Small intestine (tissue), 7 donors: ENCODE data around the gene CPEB4. TPM values are rescaled to one million over a fixed set of nuclear protein-coding genes. Genes with fewer than 3 reads are reported as not detected.

Experiments
- DNase-seq, 2 donors: peaks; one replicate each; pipeline versions ENCODE4 v3.0.0 to v3.0.0-alpha.2; 2013
- FAIRE-seq: peaks from 2 replicates; lab custom pipeline; 2012; peaks lifted over from hg19 to GRCh38; lab: Jason Lieb, UNC
- H3K27ac ChIP-seq, 3 donors: one replicate each; pipeline ENCODE4 v1.5.1; 2013; ENCODE audit warnings: low read length in 2 of 3, mild to moderate bottlenecking in 2 of 3, control low read depth in 1 of 3, inconsistent platforms in 1 of 3, low read depth in 1 of 3, moderate library complexity in 1 of 3
- H3K27me3 ChIP-seq, 3 donors: one replicate each; pipeline ENCODE4 v1.6.1; 2013; ENCODE audit warnings: low read length in 3 of 3, inconsistent platforms in 1 of 3; ENCODE audit not compliant: control insufficient read depth in 3 of 3, insufficient read depth in 3 of 3
- H3K36me3 ChIP-seq, 3 donors: one replicate each; pipeline ENCODE4 v1.6.1; 2013; ENCODE audit warnings: low read length in 3 of 3, inconsistent platforms in 1 of 3, low read depth in 1 of 3, mild to moderate bottlenecking in 1 of 3, moderate library complexity in 1 of 3; ENCODE audit not compliant: control insufficient read depth in 3 of 3, insufficient read depth in 2 of 3
- H3K4me1 ChIP-seq, 3 donors: one replicate each; pipeline ENCODE4 v1.6.1; 2013; ENCODE audit warnings: low read length in 2 of 3, inconsistent platforms in 1 of 3, low read depth in 1 of 3, mild to moderate bottlenecking in 1 of 3, moderate library complexity in 1 of 3; ENCODE audit not compliant: control insufficient read depth in 3 of 3, insufficient read depth in 2 of 3
- H3K4me3 ChIP-seq, 3 donors: one replicate each; pipeline ENCODE4 v1.5.1; 2013; ENCODE audit warnings: low read length in 3 of 3, control low read depth in 1 of 3, inconsistent platforms in 1 of 3, low read depth in 1 of 3, mild to moderate bottlenecking in 1 of 3, moderate library complexity in 1 of 3
- H3K9me3 ChIP-seq, 2 donors: one replicate each; pipeline ENCODE4 v1.6.1; 2013; ENCODE audit warnings: low read depth in 1 of 2, low read length in 1 of 2; ENCODE audit not compliant: control insufficient read depth in 2 of 2, insufficient read depth in 1 of 2
- WGBS, 3 donors: extraction: QIAGEN DNeasy Blood & Tissue Kit; methylation state at CpG; one replicate each; pipeline ENCODE4 v1.1.7; 2013; 5-methylcytosine and 5-hydroxymethylcytosine counted together
- polyA plus RNA-seq, 4 donors: library from polyadenylated mRNA; stranded (reverse) in 3 of 4; unstranded in 1 of 4; fragments of 200-250 nt in 3 of 4; fragments of 120-200 nt in 1 of 4; gene quantifications; one replicate each; pipeline versions ENCODE4 v1.2.1 to v1.2.3, GENCODE V29; 2013
- donor health status: healthy with polysubstance abuse.
- donor health status: control.
- donor health status: control.
- donor health status: Bipolar disorder and iron deficiency.
- donor health status: healthy.

The CPEB4 gene
- polyA plus RNA-seq, 4 donors, result 7.8 to 55.0 (median 13.0) TPM

DNA sequence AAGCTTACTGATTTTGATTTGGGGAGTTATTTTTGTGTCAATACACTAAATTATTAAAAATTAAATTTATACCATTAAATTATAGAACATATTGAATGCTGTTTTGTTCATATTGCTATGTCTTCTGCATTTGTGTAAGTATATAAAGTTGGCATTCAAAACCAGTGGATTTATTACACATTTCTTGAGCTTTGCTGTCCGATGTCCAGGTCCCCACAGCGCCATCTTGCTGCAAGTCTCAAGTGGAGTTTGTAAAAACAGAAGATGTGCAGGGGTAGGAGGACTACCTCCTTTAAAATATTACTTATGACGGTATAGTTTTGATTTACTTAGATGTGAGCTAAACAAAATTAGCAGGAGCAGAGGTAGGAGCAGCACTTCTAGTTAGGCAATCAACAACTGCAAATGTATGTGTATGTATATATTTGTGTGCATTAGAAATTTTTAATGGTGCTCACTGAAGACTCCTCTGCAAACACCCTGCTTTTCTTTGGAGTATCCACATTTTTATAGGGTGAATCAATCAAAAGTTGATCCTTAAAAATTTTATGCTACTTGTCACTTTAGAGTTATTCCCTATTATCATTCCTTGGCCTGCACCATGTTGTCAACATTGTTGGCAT is 37.4 kb downstream of the CPEB4 start:
- Histone ChIP-seq H3K4me3 (no peak overlapping the region), H3K27me3 (no peaks in the 10 kb centered on the region), H3K4me1 (peaks cover 0 to 17% (median 0%) of the 10 kb centered on the region in 3 donors), H3K9me3 (no peaks in the 10 kb centered on the region), H3K36me3 (peaks cover 2 to 14% (median 2%) of the 10 kb centered on the region in 3 donors), H3K27ac (no peak overlapping the region)
- FAIRE-seq, result no peak
- 34 to 47% (median 36%) methylated on average over 3 of the region's 3 CpGs for WGBS, 3 donors
- DNase-seq, result peak; percentile 36 to 38

GRCh38 chr5:173926359-173926758 is 38.2 kb downstream of the CPEB4 start:
- DNase-seq, result no peak
- H3K27me3 ChIP-seq, result no peaks in the 10 kb centered on the region
- peaks cover 0 to 14% (median 2%) of the 10 kb centered on the region in 3 donors for H3K4me1 ChIP-seq
- 78 to 88% (median 85%) methylated on average over 2 of the region's 2 CpGs for WGBS, 3 donors
- peaks cover 2 to 13% (median 2%) of the 10 kb centered on the region in 3 donors for H3K36me3 ChIP-seq
- H3K27ac ChIP-seq, result no peak overlapping the region
- H3K9me3 ChIP-seq, result no peaks in the 10 kb centered on the region
- H3K4me3 ChIP-seq, result no peak overlapping the region
- FAIRE-seq, result no peak

DNA sequence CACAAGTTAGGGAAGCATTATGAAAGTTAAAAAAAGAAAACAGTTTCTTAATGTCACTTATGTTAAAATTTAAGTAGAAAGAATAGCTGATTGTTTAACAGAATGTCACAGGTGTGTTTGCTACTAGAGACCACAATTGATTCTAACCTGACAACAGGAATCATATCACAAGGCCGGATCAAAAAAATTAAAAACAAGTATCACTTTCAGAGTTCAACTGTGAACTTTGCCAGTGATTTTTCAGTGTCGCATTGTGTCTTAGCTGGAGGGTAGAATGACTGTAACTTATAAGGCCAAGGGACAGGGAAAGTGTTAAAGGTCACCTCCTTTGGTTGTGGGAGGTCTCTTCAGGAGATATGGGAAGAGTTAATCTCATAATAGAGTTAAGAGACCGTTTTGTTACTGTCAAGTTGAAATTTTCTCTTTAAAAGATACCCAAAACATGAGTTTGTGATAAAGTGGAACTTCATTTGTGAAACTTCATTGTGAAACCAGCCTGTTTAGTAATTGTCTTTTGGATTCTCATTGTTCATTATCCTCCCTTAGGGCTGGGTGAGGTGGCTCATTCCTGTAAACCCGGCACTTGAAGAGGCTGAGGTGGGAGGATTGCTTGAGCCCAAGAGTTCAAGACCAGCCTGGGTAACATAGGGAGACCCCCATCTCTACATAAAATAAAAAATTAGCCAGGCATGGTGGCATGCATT is 40.9 kb downstream of the CPEB4 start:
- Histone ChIP-seq H3K4me1 (peaks cover 2 to 28% (median 3%) of the 10 kb centered on the region in 3 donors), H3K27ac (peak overlapping the region in 1 of 3 donors; percentile 34)
- no peak for FAIRE-seq

DNA sequence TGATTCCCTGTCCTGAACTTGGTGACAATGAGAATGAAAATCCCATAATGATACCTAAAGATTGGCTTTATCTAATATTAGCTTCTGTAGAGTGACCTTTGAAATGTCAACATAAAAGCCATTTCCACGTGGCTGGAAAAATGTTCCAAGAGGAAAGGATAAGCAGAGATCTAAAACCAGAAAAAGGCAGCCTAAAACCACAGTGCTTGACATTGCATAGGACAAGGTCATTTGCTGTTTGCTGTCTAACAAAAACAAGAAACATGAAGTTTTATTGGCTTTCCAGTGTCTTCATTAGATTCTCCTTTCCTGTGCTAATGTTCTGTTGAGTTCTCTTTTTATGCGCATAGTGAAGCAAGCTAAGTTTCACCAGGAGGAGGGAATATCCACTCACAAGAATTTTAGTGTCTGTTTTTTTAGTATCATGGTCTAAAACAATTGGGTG is 44.6 kb downstream of the CPEB4 start:
- H3K4me1 ChIP-seq, result peaks cover 2 to 19% (median 3%) of the 10 kb centered on the region in 3 donors
- H3K9me3 ChIP-seq, result no peaks in the 10 kb centered on the region
- H3K27me3 ChIP-seq, result no peaks in the 10 kb centered on the region
- DNase-seq (peak; percentile 61 to 78), FAIRE-seq (no peak)
- peak overlapping the region in 1 of 3 donors; percentile 70 for H3K27ac ChIP-seq
- no peak overlapping the region for H3K4me3 ChIP-seq
- peaks cover 2 to 13% (median 4%) of the 10 kb centered on the region in 3 donors for H3K36me3 ChIP-seq
- WGBS, 3 donors, result 41 to 67% (median 61%) methylated on average over 2 of the region's 2 CpGs

More for the DNA sequence above, 40.9 kb downstream of the CPEB4 start:
- 38 to 65% (median 57%) methylated on average over 4 of the region's 4 CpGs for WGBS, 3 donors
- no peaks in the 10 kb centered on the region for H3K27me3 ChIP-seq
- peak in 1 of 2 donors; percentile 16 for DNase-seq
- H3K4me3 ChIP-seq, result no peak overlapping the region
- peaks cover 2 to 11% (median 2%) of the 10 kb centered on the region in 3 donors for H3K36me3 ChIP-seq
- H3K9me3 ChIP-seq, result no peaks in the 10 kb centered on the region

DNA sequence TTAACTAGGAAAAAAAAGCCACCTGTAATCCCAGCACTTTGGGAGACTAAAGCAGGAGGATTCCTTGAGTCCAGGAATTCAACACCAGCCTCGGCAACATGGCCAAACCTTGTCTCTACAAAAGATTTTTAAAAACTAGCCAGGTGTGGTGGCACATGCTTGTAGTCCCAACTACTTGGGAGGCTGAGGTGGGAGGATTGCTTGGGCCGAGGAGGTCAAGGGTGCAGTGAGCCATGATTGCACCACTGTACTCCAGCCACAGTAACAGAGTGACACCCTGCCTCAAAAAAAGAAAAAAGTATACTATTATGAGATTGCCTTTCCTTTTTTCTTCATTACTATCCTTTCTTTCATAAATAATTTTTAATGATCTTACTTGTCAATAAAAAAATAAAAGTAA is 45.8 kb downstream of the CPEB4 start:
- Histone ChIP-seq H3K27ac (no peak overlapping the region), H3K36me3 (peaks cover 0 to 13% (median 2%) of the 10 kb centered on the region in 3 donors), H3K27me3 (no peaks in the 10 kb centered on the region), H3K4me1 (peaks cover 2 to 17% (median 3%) of the 10 kb centered on the region in 3 donors), H3K9me3 (no peaks in the 10 kb centered on the region), H3K4me3 (no peak overlapping the region)
- no peak for FAIRE-seq
- 96 to 100% (median 98%) methylated on average over 2 of the region's 2 CpGs for WGBS, 3 donors
- no peak for DNase-seq

DNA sequence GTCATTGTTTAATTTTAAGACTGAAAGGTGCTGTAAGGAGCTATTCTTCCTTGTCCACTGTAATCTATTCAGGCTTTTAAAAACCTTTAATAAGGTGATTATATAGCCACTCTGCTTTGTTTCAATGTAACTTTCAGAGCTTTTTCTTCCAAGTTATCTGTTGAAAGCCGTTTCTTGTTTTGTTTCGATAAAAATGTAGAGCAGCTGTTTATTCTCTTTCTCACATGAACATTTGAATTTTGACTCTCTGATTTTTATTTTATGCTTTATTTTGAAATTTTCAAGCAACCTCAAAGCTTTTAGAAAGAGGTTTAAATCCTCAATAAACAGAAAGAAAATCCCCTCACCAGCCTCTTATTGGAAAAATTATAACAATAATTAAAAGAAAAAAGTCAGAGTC is 47.2 kb downstream of the CPEB4 start:
- Histone ChIP-seq H3K4me3 (no peak overlapping the region), H3K27me3 (no peaks in the 10 kb centered on the region), H3K27ac (no peak overlapping the region), H3K4me1 (peaks cover 2 to 15% (median 3%) of the 10 kb centered on the region in 3 donors), H3K9me3 (no peaks in the 10 kb centered on the region), H3K36me3 (peaks cover 0 to 6% (median 2%) of the 10 kb centered on the region in 3 donors)
- 85 to 88% (median 86%) methylated on average over 2 of the region's 2 CpGs for WGBS, 3 donors
- FAIRE-seq, result no peak
- no peak for DNase-seq

DNA sequence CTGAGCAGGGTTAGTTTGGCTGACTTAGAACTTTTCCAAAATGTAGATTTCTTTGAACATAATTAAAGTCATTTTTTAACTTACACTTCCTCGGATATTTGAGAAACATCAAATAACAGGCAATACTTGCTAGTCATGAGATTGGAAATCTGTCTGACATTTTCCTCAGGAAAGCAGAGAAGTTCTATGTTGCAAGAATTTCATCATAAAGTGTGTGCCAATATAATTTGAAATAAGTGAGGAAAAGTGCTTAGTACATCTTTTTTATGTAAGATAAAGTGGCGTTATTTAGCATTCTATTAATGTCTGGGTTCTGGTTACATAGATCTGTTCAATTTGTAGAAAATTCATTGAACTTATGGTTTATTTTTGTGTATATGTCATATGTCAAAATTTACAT is 52.1 kb downstream of the CPEB4 start:
- Histone ChIP-seq H3K27me3 (no peaks in the 10 kb centered on the region), H3K27ac (no peak overlapping the region), H3K4me3 (no peak overlapping the region), H3K4me1 (peaks cover 0 to 34% (median 2%) of the 10 kb centered on the region in 3 donors), H3K9me3 (no peaks in the 10 kb centered on the region), H3K36me3 (peaks cover 0 to 9% (median 6%) of the 10 kb centered on the region in 3 donors)
- WGBS, 3 donors, result 86 to 89% (median 88%) methylated on average over 2 of the region's 2 CpGs
- DNase-seq (no peak), FAIRE-seq (no peak)

DNA sequence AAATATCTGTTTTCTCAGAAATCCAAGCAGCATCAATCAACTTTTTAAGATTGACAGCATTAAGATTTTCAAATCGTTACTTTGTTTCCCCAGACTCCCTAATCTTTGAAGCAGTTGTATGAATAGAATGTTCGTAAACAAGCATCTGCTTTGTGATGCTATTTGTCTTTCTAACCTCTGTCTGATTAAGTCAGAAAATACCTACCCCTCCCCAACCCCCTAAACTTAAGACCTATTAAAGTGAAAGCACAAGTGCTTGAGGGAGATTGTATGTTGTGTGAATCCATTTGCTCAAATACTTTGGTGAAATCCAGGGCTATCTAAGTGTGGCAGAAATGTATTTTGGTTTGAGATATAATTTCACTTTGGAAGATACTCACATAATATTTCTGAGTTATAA is 53.0 kb downstream of the CPEB4 start:
- Histone ChIP-seq H3K27ac (no peak overlapping the region), H3K36me3 (peaks cover under 1 to 9% (median 6%) of the 10 kb centered on the region in 3 donors), H3K27me3 (no peaks in the 10 kb centered on the region), H3K9me3 (no peaks in the 10 kb centered on the region), H3K4me1 (peaks cover under 1 to 40% (median 2%) of the 10 kb centered on the region in 3 donors), H3K4me3 (no peak overlapping the region)
- 77 to 89% (median 87%) methylated on average over 2 of the region's 2 CpGs for WGBS, 3 donors
- DNase-seq, result no peak
- no peak for FAIRE-seq
